Neural cell (in vitro differentiated cells): ENCODE measurements around the gene TPBGL. TPM values are rescaled to one million over a fixed set of nuclear protein-coding genes. Genes with fewer than 3 reads are reported as not detected.
"Not testable (repeated sequence)": the region's sequence is repeated elsewhere in the genome, so short reads cannot be mapped to it uniquely, and the experiment has no call there.

Source experiments
- H2AFZ ChIP-seq: fragments of 200-600, 300-800 bp; sonication (generic), shearing (Covaris generic); 2 replicates; pipeline ENCODE4 v1.6.0; 2014; ENCODE audit warnings: low read depth, mild to moderate bottlenecking, antibody characterized with exemption, low read length, moderate library complexity
- H3F3A ChIP-seq: fragments of 200-600 bp; shearing (Covaris generic); 2 replicates; pipeline ENCODE4 v1.6.1; 2016; ENCODE audit warnings: mild to moderate bottlenecking, moderate library complexity, mixed read lengths, antibody characterized with exemption, low read length; ENCODE audit not compliant: insufficient read depth, poor library complexity, severe bottlenecking
- H3K27ac ChIP-seq: fragments of 200-600, 300-800 bp; sonication (generic), shearing (Covaris generic); 2 replicates; pipeline ENCODE4 v1.5.1; 2014; ENCODE audit warnings: mild to moderate bottlenecking, low read length, moderate library complexity
- H3K27me3 ChIP-seq: fragments of 300-800, 200-600 bp; sonication (generic), shearing (Covaris generic); 2 replicates; pipeline ENCODE4 v1.6.0; 2014; ENCODE audit warnings: mild to moderate bottlenecking, low read depth, low read length, moderate library complexity; ENCODE audit not compliant: insufficient read depth
- H3K36me3 ChIP-seq: fragments of 300-800, 200-600 bp; sonication (generic), shearing (Covaris generic); 2 replicates; pipeline ENCODE4 v1.5.1; 2014; ENCODE audit warnings: mild to moderate bottlenecking, antibody characterized with exemption, low read length, moderate library complexity; ENCODE audit not compliant: insufficient read depth
- H3K4me2 ChIP-seq: fragments of 300-800, 200-600 bp; sonication (generic), shearing (Covaris generic); 2 replicates; pipeline ENCODE4 v1.6.0; 2014; ENCODE audit warnings: mild to moderate bottlenecking, low read length
- H3K4me3 ChIP-seq: fragments of 300-800, 200-600 bp; sonication (generic), shearing (Covaris generic); 2 replicates; pipeline ENCODE4 v1.5.1; 2014; ENCODE audit warnings: mild to moderate bottlenecking, low read length, moderate library complexity
- H3K79me2 ChIP-seq: fragments of 200-600 bp; shearing (Covaris generic); replicated peaks from 2 replicates; pipeline ENCODE4 v1.6.0; 2014; ENCODE audit warnings: mild to moderate bottlenecking, low read length, moderate library complexity; ENCODE audit not compliant: insufficient read depth
- H3K9ac ChIP-seq: fragments of 300-800, 200-600 bp; sonication (generic), shearing (Covaris generic); 2 replicates; pipeline ENCODE4 v1.6.1; 2016; ENCODE audit warnings: mild to moderate bottlenecking, low read length, mixed read lengths
- H3K9me2 ChIP-seq: fragments of 200-600 bp; shearing (Covaris generic); 2 replicates; pipeline ENCODE4 v1.6.1; 2016; ENCODE audit warnings: mild to moderate bottlenecking, low read length, mixed read lengths; ENCODE audit not compliant: insufficient read depth
- H3K9me3 ChIP-seq: fragments of 200-600, 300-800 bp; sonication (generic), shearing (Covaris generic); 2 replicates; pipeline ENCODE4 v1.6.1; 2016; ENCODE audit warnings: mild to moderate bottlenecking, mixed run types, low read length, moderate library complexity, mixed read lengths
- H4K20me1 ChIP-seq: fragments of 200-600 bp; shearing (Covaris generic); 2 replicates; pipeline ENCODE4 v1.6.1; 2016; ENCODE audit warnings: mild to moderate bottlenecking, mixed run types; ENCODE audit not compliant: insufficient read depth
- CTCF ChIP-seq: fragments of 450-650 bp; IDR thresholded peaks from 2 replicates; pipeline ENCODE4 v1.5.1; 2014; ENCODE audit warnings: antibody characterized with exemption, mild to moderate bottlenecking, moderate library complexity; ENCODE audit not compliant: poor library complexity, severe bottlenecking
- EP300 ChIP-seq: fragments of 450-650 bp; conservative IDR thresholded peaks from 2 replicates; pipeline ENCODE4 v1.6.1; 2014; ENCODE audit warnings: antibody characterized with exemption, mild to moderate bottlenecking, moderate library complexity; ENCODE audit not compliant: poor library complexity, severe bottlenecking
- EZH2 ChIP-seq: fragments of 200-600, 300-800 bp; shearing (Covaris generic), sonication (generic); IDR thresholded peaks from 2 replicates; pipeline ENCODE4 v1.6.1; 2014; ENCODE audit warnings: antibody characterized with exemption, low read length, borderline replicate concordance, mild to moderate bottlenecking; ENCODE audit not compliant: insufficient read depth, poor library complexity, severe bottlenecking
- MXI1 ChIP-seq: fragments of 450-650 bp; conservative IDR thresholded peaks from 2 replicates; pipeline ENCODE4 v1.6.1; 2014; ENCODE audit warnings: antibody characterized with exemption, mild to moderate bottlenecking; ENCODE audit not compliant: poor library complexity, severe bottlenecking
- POLR2AphosphoS5 ChIP-seq: IDR thresholded peaks from 2 replicates; pipeline ENCODE4 v1.6.1; 2012
- RAD21 ChIP-seq: fragments of 450-650 bp; conservative IDR thresholded peaks from 2 replicates; pipeline ENCODE4 v1.6.1; 2014; ENCODE audit warnings: antibody characterized with exemption, mild to moderate bottlenecking, moderate library complexity
- REST ChIP-seq: IDR thresholded peaks from 2 replicates; pipeline ENCODE4 v1.6.1; 2012; ENCODE audit warnings: borderline replicate concordance
- SMC3 ChIP-seq: fragments of 450-650 bp; conservative IDR thresholded peaks from 2 replicates; pipeline ENCODE4 v1.6.1; 2014; ENCODE audit warnings: antibody characterized with exemption, mild to moderate bottlenecking, moderate library complexity; ENCODE audit not compliant: poor library complexity
- TAF1 ChIP-seq: IDR thresholded peaks from 2 replicates; pipeline ENCODE4 v1.6.1; 2012; ENCODE audit warnings: low read depth
- polyA plus RNA-seq: library from polyadenylated mRNA; depleted of rRNA; stranded (reverse); fragments of >200 nt; gene quantifications from 2 replicates; pipeline ENCODE4 v1.2.3, GENCODE V29; 2014

The TPBGL gene
- polyA plus RNA-seq, 1 donor from 2014 or later = not detected

- Histone ChIP-seq H3K9ac (no peak overlapping the region), H3K9me3 (no peaks in the 10 kb centered on the region), H3K4me3 (no peak overlapping the region), H3F3A (no peaks in the 10 kb centered on the region), H2AFZ (no peak overlapping the region), H4K20me1 (no peaks in the 10 kb centered on the region), H3K79me2 (no peaks in the 10 kb centered on the region), H3K27me3 (no peaks in the 10 kb centered on the region), H3K27ac (no peak overlapping the region), H3K4me2 (no peak overlapping the region), H3K36me3 (no peaks in the 10 kb centered on the region), H3K9me2 (no peaks in the 10 kb centered on the region)
- TF ChIP-seq RAD21 = no peak
- TF ChIP-seq EP300 = no peak
- TF ChIP-seq EZH2 = no peak
- no peak for TF ChIP-seq POLR2AphosphoS5
- no peak for TF ChIP-seq TAF1
- no peak for TF ChIP-seq SMC3
- TF ChIP-seq CTCF = no peak
- no peak for TF ChIP-seq REST
- no peak for TF ChIP-seq MXI1
These were observed 33.1 kb downstream of the TPBGL start for GRCh38 chr11:75273411-75274391.

- not testable (repeated sequence) for H2AFZ ChIP-seq, H3F3A ChIP-seq, H3K27ac ChIP-seq, H3K79me2 ChIP-seq, H3K9me2 ChIP-seq, H3K27me3 ChIP-seq, H3K9me3 ChIP-seq, H3K4me2 ChIP-seq, H3K9ac ChIP-seq, H3K4me3 ChIP-seq, H3K36me3 ChIP-seq, H4K20me1 ChIP-seq
These were observed 34.1 kb downstream of the TPBGL start for GRCh38 chr11:75274716-75275115.
